Hepatocyte (in vitro differentiated cells): ENCODE data around the gene TENM4. TPM values are rescaled to one million over a fixed set of nuclear protein-coding genes. Genes with fewer than 3 reads are reported as not detected.

Experiments
- DNase-seq: peaks from one replicate; pipeline ENCODE4 v3.0.0-alpha.2; 2016; ENCODE audit warnings: low spot score
- H2AFZ ChIP-seq: fragments of 200-600 bp; sonication (generic); 2 replicates; pipeline ENCODE4 v1.6.0; 2016; ENCODE audit warnings: antibody characterized with exemption, mild to moderate bottlenecking
- H3K27ac ChIP-seq: fragments of 200-600 bp; sonication (generic); 2 replicates; pipeline ENCODE4 v1.5.1; 2016; ENCODE audit warnings: mild to moderate bottlenecking
- H3K27me3 ChIP-seq: fragments of 200-600 bp; sonication (generic); 2 replicates; pipeline ENCODE4 v1.6.1; 2016
- H3K36me3 ChIP-seq: fragments of 200-600 bp; sonication (generic); replicated peaks from 2 replicates; pipeline ENCODE4 v1.5.1; 2016; ENCODE audit warnings: low read depth; ENCODE audit not compliant: insufficient read depth
- H3K4me1 ChIP-seq: fragments of 200-600 bp; sonication (generic); 2 replicates; pipeline ENCODE4 v1.5.1; 2016; ENCODE audit warnings: mild to moderate bottlenecking, moderate library complexity; ENCODE audit not compliant: insufficient read depth
- H3K4me2 ChIP-seq: fragments of 200-600 bp; sonication (generic); 2 replicates; pipeline ENCODE4 v1.6.0; 2016
- H3K4me3 ChIP-seq: fragments of 200-600 bp; sonication (generic); 2 replicates; pipeline ENCODE4 v1.5.1; 2016; ENCODE audit warnings: mild to moderate bottlenecking
- H3K79me2 ChIP-seq: fragments of 200-600 bp; sonication (generic); 2 replicates; pipeline ENCODE4 v1.6.0; 2017; ENCODE audit warnings: mild to moderate bottlenecking
- H3K9me2 ChIP-seq: fragments of 200-600 bp; sonication (generic); replicated peaks from 2 replicates; pipeline ENCODE4 v1.6.0; 2017; ENCODE audit warnings: mild to moderate bottlenecking; ENCODE audit not compliant: insufficient read depth
- H3K9me3 ChIP-seq: fragments of 200-600 bp; sonication (generic); 2 replicates; pipeline ENCODE4 v1.5.1; 2016; ENCODE audit warnings: low read depth, mild to moderate bottlenecking
- H4K20me1 ChIP-seq: fragments of 200-600 bp; sonication (generic); 2 replicates; pipeline ENCODE4 v1.6.0; 2016; ENCODE audit warnings: mild to moderate bottlenecking; ENCODE audit not compliant: insufficient read depth, poor library complexity, severe bottlenecking
- EZH2 ChIP-seq: fragments of 200-600 bp; sonication (generic); IDR thresholded peaks from 2 replicates; pipeline ENCODE4 v1.6.1; 2016; ENCODE audit warnings: antibody characterized with exemption, mild to moderate bottlenecking, borderline replicate concordance
- EZH2phosphoT487 ChIP-seq: fragments of 200-600 bp; sonication (generic); IDR thresholded peaks from one replicate; pipeline ENCODE4 v1.6.1; 2018; ENCODE audit warnings: antibody characterized with exemption, mild to moderate bottlenecking, low read depth, moderate library complexity; ENCODE audit not compliant: unreplicated experiment, severe bottlenecking
- WGBS: methylation state at CpG from one replicate; pipeline ENCODE4 v1.1.6; 2016; ENCODE audit warnings: low lambda C conversion rate; ENCODE audit errors: missing lambda C conversion rate; 5-methylcytosine and 5-hydroxymethylcytosine counted together
- polyA plus RNA-seq: library from polyadenylated mRNA; unstranded; fragments of >200 nt; fragmentation: Nextera tagmentation; extraction: Ambion mirVana; gene quantifications from 2 replicates; pipeline ENCODE4 v1.2.1, GENCODE V29; 2016
- total RNA-seq: library from RNA; depleted of rRNA; stranded (reverse); fragments of >200 nt; gene quantifications from 2 replicates; pipeline ENCODE4 v1.2.3, GENCODE V29; 2014
- TF ChIP-seq, protein P1 (sequence below): fragments of 200-600 bp; sonication (generic); IDR thresholded peaks from 2 replicates; pipeline ENCODE4 v1.5.1; 2016; ENCODE audit warnings: antibody characterized with exemption, mild to moderate bottlenecking; ENCODE audit not compliant: poor library complexity

Gene TENM4
- total and polyA plus RNA-seq, 2 experiments from 2014 or later: 18.4 to 18.7 TPM

DNA sequence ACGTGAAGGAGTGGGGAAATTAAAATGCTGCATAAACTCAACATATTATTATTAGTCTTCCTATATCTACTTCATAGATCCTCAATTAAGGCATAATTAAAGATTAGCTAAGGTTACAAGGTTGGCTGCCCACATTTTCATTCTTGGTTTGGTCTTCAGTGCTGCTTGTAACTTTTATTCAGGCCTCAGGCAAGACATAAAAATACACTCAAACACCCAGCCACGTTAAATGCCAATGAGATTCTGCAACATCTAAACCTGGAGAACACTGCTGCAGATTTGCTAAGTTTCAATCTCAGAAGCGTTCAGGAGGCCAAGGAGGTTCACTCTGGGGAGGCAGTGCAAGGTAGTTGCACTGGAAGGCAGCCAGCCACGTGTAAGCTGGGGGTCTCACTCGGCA is 507.5 kb downstream of the TENM4 start:
- H2AFZ ChIP-seq: no peak overlapping the region
- 60% methylated on average over 5 of the region's 5 CpGs for WGBS
- H3K4me2 ChIP-seq: no peak overlapping the region
- H3K27ac ChIP-seq: peak overlapping the region; percentile 23
- H3K36me3 ChIP-seq: no peaks in the 10 kb centered on the region
- H3K4me3 ChIP-seq: no peak overlapping the region
- no peaks in the 10 kb centered on the region for H3K9me3 ChIP-seq
- H3K9me2 ChIP-seq: no peaks in the 10 kb centered on the region
- no peaks in the 10 kb centered on the region for H3K27me3 ChIP-seq
- DNase-seq: no peak
- no peaks in the 10 kb centered on the region for H3K79me2 ChIP-seq
- H4K20me1 ChIP-seq: no peaks in the 10 kb centered on the region
- peaks cover 20% of the 10 kb centered on the region for H3K4me1 ChIP-seq
- TF ChIP-seq EZH2phosphoT487 (no peak), EZH2 (no peak)
- TF ChIP-seq, protein P1, sequence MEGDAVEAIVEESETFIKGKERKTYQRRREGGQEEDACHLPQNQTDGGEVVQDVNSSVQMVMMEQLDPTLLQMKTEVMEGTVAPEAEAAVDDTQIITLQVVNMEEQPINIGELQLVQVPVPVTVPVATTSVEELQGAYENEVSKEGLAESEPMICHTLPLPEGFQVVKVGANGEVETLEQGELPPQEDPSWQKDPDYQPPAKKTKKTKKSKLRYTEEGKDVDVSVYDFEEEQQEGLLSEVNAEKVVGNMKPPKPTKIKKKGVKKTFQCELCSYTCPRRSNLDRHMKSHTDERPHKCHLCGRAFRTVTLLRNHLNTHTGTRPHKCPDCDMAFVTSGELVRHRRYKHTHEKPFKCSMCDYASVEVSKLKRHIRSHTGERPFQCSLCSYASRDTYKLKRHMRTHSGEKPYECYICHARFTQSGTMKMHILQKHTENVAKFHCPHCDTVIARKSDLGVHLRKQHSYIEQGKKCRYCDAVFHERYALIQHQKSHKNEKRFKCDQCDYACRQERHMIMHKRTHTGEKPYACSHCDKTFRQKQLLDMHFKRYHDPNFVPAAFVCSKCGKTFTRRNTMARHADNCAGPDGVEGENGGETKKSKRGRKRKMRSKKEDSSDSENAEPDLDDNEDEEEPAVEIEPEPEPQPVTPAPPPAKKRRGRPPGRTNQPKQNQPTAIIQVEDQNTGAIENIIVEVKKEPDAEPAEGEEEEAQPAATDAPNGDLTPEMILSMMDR: no peak

DNA sequence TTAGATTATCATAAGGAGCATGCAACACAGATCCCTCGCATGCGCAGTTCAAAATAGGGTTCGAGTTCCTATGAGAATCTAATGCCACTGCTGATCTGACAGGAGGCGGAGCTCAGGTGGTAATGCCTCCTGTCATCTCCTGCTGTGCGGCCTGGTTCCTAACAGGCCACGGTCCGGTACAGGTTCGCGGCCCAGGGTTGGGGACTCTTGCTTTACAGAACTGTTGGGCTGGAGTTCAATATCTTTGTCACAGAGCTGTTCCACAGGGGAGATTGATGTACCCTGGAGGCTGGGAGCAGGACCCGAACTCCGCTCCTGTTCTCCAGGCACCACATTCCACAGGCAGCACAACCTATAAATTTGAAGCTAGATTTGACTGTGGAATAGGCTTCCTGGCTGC is 508.1 kb downstream of the TENM4 start:
- DNase-seq: no peak
- Histone ChIP-seq H2AFZ (no peak overlapping the region), H3K36me3 (no peaks in the 10 kb centered on the region), H3K4me2 (no peak overlapping the region), H3K9me3 (no peaks in the 10 kb centered on the region), H3K4me3 (no peak overlapping the region), H3K79me2 (no peaks in the 10 kb centered on the region), H3K4me1 (peaks cover 20% of the 10 kb centered on the region), H3K9me2 (no peaks in the 10 kb centered on the region), H4K20me1 (no peaks in the 10 kb centered on the region), H3K27me3 (no peaks in the 10 kb centered on the region), H3K27ac (peak overlapping the region; percentile 23)
- TF ChIP-seq EZH2phosphoT487 (no peak), EZH2 (no peak)
- TF ChIP-seq, protein P1: no peak
- WGBS: 97% methylated on average over 11 of the region's 11 CpGs

DNA sequence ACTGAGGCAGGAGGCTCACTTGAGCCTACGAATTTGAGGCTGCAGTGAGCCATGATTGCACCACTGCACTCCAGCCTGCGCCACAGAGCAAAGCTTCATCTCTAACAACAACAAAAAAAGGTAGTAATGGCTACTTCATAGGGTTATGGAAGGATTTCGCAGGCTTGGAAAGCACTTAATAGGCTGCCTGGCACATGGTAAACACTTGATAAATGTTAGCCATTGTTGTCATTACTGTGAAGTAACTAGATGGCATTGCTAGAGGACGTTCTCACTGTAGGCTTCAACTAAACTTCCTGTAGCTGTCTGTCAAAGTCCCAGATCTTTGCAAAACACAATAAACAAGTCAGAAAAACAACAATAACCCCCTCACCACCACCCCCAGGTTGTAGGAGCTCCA is 508.9 kb downstream of the TENM4 start:
- no peaks in the 10 kb centered on the region for H3K36me3 ChIP-seq
- peaks cover 24% of the 10 kb centered on the region for H3K4me1 ChIP-seq
- H3K9me2 ChIP-seq: no peaks in the 10 kb centered on the region
- no peak overlapping the region for H3K27ac ChIP-seq
- no peaks in the 10 kb centered on the region for H3K27me3 ChIP-seq
- DNase-seq: no peak
- no peak overlapping the region for H2AFZ ChIP-seq
- H3K79me2 ChIP-seq: no peaks in the 10 kb centered on the region
- H3K4me3 ChIP-seq: no peak overlapping the region
- no peaks in the 10 kb centered on the region for H4K20me1 ChIP-seq
- 87% methylated on average over 4 of the region's 4 CpGs for WGBS
- TF ChIP-seq EZH2 (no peak), EZH2phosphoT487 (no peak)
- TF ChIP-seq, protein P1: no peak
- no peaks in the 10 kb centered on the region for H3K9me3 ChIP-seq
- no peak overlapping the region for H3K4me2 ChIP-seq
